Renal pelvis (tissue), 4 donors: Measurements from ENCODE around the gene WAS. TPM values are rescaled to one million over a fixed set of nuclear protein-coding genes. Genes with fewer than 3 reads are reported as not detected.

Experiments used
- DNase-seq: peaks from one replicate; pipeline ENCODE4 v3.0.0-alpha.2; 2013
- polyA plus RNA-seq, 3 donors: library from polyadenylated mRNA; unstranded; fragments of 120-200 nt; gene quantifications; one replicate each; pipeline ENCODE4 v1.2.1, GENCODE V29; 2013; ENCODE audit not compliant: insufficient read length in 3 of 3

The WAS gene
- polyA plus RNA-seq, 3 donors, result 2.7 to 4.9 (median 4.0) TPM

GRCh38 chrX:48711162-48711928, 27.7 kb downstream of the WAS start:
- no peak for DNase-seq

- DNase-seq, result no peak
Observed at GRCh38 chrX:48711929-48712505, 28.4 kb downstream of the WAS start.

GRCh38 chrX:48713847-48714246, 30.2 kb downstream of the WAS start:
- DNase-seq, result no peak

GRCh38 chrX:48714573-48714972, 31.0 kb downstream of the WAS start:
- DNase-seq, result no peak

GRCh38 chrX:48715072-48715471, 31.5 kb downstream of the WAS start:
- no peak for DNase-seq

GRCh38 chrX:48715876-48716502, 32.4 kb downstream of the WAS start:
- DNase-seq, result no peak

- DNase-seq, result no peak
Observed at GRCh38 chrX:48719958-48720357, 36.4 kb downstream of the WAS start.

GRCh38 chrX:48720577-48721250, 37.1 kb downstream of the WAS start:
- DNase-seq, result no peak

GRCh38 chrX:48721916-48722315, 38.3 kb downstream of the WAS start:
- DNase-seq, result no peak

- DNase-seq, result no peak
Observed at GRCh38 chrX:48726596-48726995, 43.0 kb downstream of the WAS start.

- DNase-seq, result no peak
Observed at GRCh38 chrX:48728653-48729052, 45.1 kb downstream of the WAS start.

- no peak for DNase-seq
Observed at GRCh38 chrX:48736303-48736702, 52.7 kb downstream of the WAS start.

GRCh38 chrX:48736878-48737212, 53.2 kb downstream of the WAS start:
- DNase-seq, result no peak

GRCh38 chrX:48737213-48737938, 53.8 kb downstream of the WAS start:
- peak; percentile 96 for DNase-seq

GRCh38 chrX:48737940-48738339, 54.3 kb downstream of the WAS start:
- DNase-seq, result no peak

Other genes starting within 250 kb of the WAS start
- 10 to 100 TPM in 2 of 3 donors, 1 to 10 TPM in 1; 5.4 to 10.5 (median 10.3) TPM for gene SLC38A5, start 213.5 kb upstream of the WAS start, polyA plus RNA-seq
- 10 to 100 TPM; 34.8 to 40.2 (median 39.5) TPM for gene FTSJ1, start 207.6 kb upstream of the WAS start, polyA plus RNA-seq
- 10 to 100 TPM in 1 of 3 donors, 1 to 10 TPM in 2; 7.5 to 10.7 (median 9.8) TPM for gene PORCN, start 174.8 kb upstream of the WAS start, polyA plus RNA-seq
- 10 to 100 TPM; 78.3 to 82.8 (median 82.4) TPM for gene EBP, start 162.0 kb upstream of the WAS start, polyA plus RNA-seq
- gene TBC1D25, start 144.1 kb upstream of the WAS start, polyA plus RNA-seq, result 10 to 100 TPM; 11.1 to 12.5 (median 11.7) TPM
- gene RBM3, start 109.3 kb upstream of the WAS start, polyA plus RNA-seq, result 100 to 1,000 TPM; 220 to 346 (median 304) TPM
- 100 to 1,000 TPM; 145 to 177 (median 154) TPM for gene WDR13, start 86.3 kb upstream of the WAS start, polyA plus RNA-seq
- gene SUV39H1, start 12.9 kb downstream of the WAS start, polyA plus RNA-seq, result 1 to 10 TPM; 7.0 to 8.2 (median 7.7) TPM
- gene GLOD5, start 77.9 kb downstream of the WAS start, polyA plus RNA-seq, result 1 to 10 TPM in 2 of 3 donors, under 1 TPM in 1; 0.79 to 1.4 (median 1.2) TPM
- gene GATA1, start 102.8 kb downstream of the WAS start, polyA plus RNA-seq, result under 1 TPM; 0.44 to 0.87 (median 0.54) TPM
- gene HDAC6, start 118.3 kb downstream of the WAS start, polyA plus RNA-seq, result 100 to 1,000 TPM; 165 to 202 (median 198) TPM
- gene ERAS, start 142.7 kb downstream of the WAS start, polyA plus RNA-seq, result under 1 TPM in 2 of 3 donors, not detected in 1; 0.13 to 0.24 TPM
- gene PCSK1N, start 151.8 kb downstream of the WAS start, polyA plus RNA-seq, result 10 to 100 TPM; 14.1 to 20.0 (median 14.9) TPM
- gene TIMM17B, start 214.0 kb downstream of the WAS start, polyA plus RNA-seq, result 10 to 100 TPM; 43.6 to 58.7 (median 52.7) TPM
- gene PQBP1, start 214.1 kb downstream of the WAS start, polyA plus RNA-seq, result 10 to 100 TPM; 76.5 to 86.0 (median 84.2) TPM
- gene SLC35A2, start 227.8 kb downstream of the WAS start, polyA plus RNA-seq, result 10 to 100 TPM; 28.7 to 38.8 (median 36.5) TPM
- gene PIM2, start 235.2 kb downstream of the WAS start, polyA plus RNA-seq, result 1 to 10 TPM; 6.5 to 7.9 (median 6.9) TPM